NCI-H1417 treated with DMSO at 0.1 percent for 48 hours (cell line): ENCODE data around the gene ATL2.
"Not testable (repeated sequence)": the region's sequence is repeated elsewhere in the genome, so short reads cannot be mapped to it uniquely, and the experiment has no call there.

Experiments
- DNase-seq: peaks from one replicate; lab custom pipeline; 2025; lab: John Stamatoyannopoulos, UW

Gene ATL2

GRCh38 chr2:38390947-38391346 is 13.9 kb upstream of the ATL2 start:
- DNase-seq: no peak

- no peak for DNase-seq
Observed at GRCh38 chr2:38387887-38388286, 10.8 kb upstream of the ATL2 start.

GRCh38 chr2:38386821-38387220 is 9.7 kb upstream of the ATL2 start:
- DNase-seq: no peak

- DNase-seq: no peak
Observed at GRCh38 chr2:38386377-38386776, 9.3 kb upstream of the ATL2 start.

GRCh38 chr2:38384338-38384737 is 7.3 kb upstream of the ATL2 start:
- no peak for DNase-seq

GRCh38 chr2:38383741-38384140 is 6.7 kb upstream of the ATL2 start:
- DNase-seq: not testable (repeated sequence)

- DNase-seq: no peak
Observed at GRCh38 chr2:38381381-38382143, 4.5 kb upstream of the ATL2 start.

- DNase-seq: no peak
Observed at GRCh38 chr2:38380397-38381130, 3.5 kb upstream of the ATL2 start.

GRCh38 chr2:38376346-38377049 is 575 bp downstream of the ATL2 start:
- no peak for DNase-seq

- DNase-seq: peak; percentile 10
Observed at GRCh38 chr2:38375696-38376345, 1.3 kb downstream of the ATL2 start.

- DNase-seq: no peak
Observed at GRCh38 chr2:38374984-38375383, 2.1 kb downstream of the ATL2 start.

GRCh38 chr2:38371235-38371634 is 5.8 kb downstream of the ATL2 start:
- no peak for DNase-seq

- DNase-seq: no peak
Observed at GRCh38 chr2:38370664-38371063, 6.4 kb downstream of the ATL2 start.

GRCh38 chr2:38362232-38362631 is 14.8 kb downstream of the ATL2 start:
- DNase-seq: no peak

- DNase-seq: no peak
Observed at GRCh38 chr2:38360177-38360576, 16.9 kb downstream of the ATL2 start.

GRCh38 chr2:38353402-38353801 is 23.7 kb downstream of the ATL2 start:
- DNase-seq: no peak

GRCh38 chr2:38352336-38352735 is 24.7 kb downstream of the ATL2 start:
- DNase-seq: no peak

- DNase-seq: no peak
Observed at GRCh38 chr2:38345323-38346038, 31.6 kb downstream of the ATL2 start.

- DNase-seq: no peak
Observed at GRCh38 chr2:38344813-38345212, 32.3 kb downstream of the ATL2 start.

- DNase-seq: no peak
Observed at GRCh38 chr2:38343212-38343611, 33.9 kb downstream of the ATL2 start.

- no peak for DNase-seq
Observed at GRCh38 chr2:38336621-38337020, 40.5 kb downstream of the ATL2 start.

GRCh38 chr2:38330754-38331153 is 46.3 kb downstream of the ATL2 start:
- no peak for DNase-seq
